ENCODE measurements around the gene ATP9A.

The ATP9A gene

DNA sequence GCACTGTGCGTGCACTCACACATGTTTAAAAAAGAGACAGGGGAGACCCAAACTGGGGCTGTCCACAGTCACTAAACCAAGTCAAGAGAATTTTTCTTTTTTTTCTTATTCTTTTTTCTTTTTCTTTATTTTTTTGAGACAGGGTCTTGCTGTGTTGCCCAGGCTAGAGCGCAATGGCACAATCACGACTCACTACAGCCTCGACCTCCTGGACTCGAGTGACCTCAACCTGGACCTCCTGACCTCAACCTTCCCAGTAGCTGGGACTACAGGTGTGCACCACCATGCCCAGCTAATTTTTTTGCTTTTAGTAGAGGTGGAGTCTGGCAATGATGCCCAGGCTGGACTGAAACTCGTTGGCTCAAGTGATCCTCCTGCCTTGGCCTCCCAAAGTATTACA is 136.2 kb downstream of the ATP9A start:
- no peak overlapping the region for H3K4me3 ChIP-seq (ENCODE audit: low read depth, low read length, poor library complexity, severe bottlenecking)
- no peaks in the 10 kb centered on the region for H4K20me1 ChIP-seq (ENCODE audit: insufficient read depth, low read length)
- TF ChIP-seq, protein P1, sequence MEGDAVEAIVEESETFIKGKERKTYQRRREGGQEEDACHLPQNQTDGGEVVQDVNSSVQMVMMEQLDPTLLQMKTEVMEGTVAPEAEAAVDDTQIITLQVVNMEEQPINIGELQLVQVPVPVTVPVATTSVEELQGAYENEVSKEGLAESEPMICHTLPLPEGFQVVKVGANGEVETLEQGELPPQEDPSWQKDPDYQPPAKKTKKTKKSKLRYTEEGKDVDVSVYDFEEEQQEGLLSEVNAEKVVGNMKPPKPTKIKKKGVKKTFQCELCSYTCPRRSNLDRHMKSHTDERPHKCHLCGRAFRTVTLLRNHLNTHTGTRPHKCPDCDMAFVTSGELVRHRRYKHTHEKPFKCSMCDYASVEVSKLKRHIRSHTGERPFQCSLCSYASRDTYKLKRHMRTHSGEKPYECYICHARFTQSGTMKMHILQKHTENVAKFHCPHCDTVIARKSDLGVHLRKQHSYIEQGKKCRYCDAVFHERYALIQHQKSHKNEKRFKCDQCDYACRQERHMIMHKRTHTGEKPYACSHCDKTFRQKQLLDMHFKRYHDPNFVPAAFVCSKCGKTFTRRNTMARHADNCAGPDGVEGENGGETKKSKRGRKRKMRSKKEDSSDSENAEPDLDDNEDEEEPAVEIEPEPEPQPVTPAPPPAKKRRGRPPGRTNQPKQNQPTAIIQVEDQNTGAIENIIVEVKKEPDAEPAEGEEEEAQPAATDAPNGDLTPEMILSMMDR (IDR thresholded peaks at IDR 0.05; ENCODE audit: low read length): no peak
- no peak for TF ChIP-seq EZH2 (IDR thresholded peaks at IDR 0.05; ENCODE audit: borderline replicate concordance, low read length)
- H3K79me2 ChIP-seq (ENCODE audit: insufficient read depth, low read length): no peaks in the 10 kb centered on the region
- H3K4me2 ChIP-seq (ENCODE audit: low read length): no peak overlapping the region
- no peak overlapping the region for H2AFZ ChIP-seq (ENCODE audit: low read length)
- no peaks in the 10 kb centered on the region for H3K9me3 ChIP-seq (ENCODE audit: low read length)
- no peaks in the 10 kb centered on the region for H3K4me1 ChIP-seq (ENCODE audit: insufficient read depth, low read length, severe bottlenecking)
- no peak overlapping the region for H3K27ac ChIP-seq (ENCODE audit: low read depth, low read length, poor library complexity, severe bottlenecking)
- no peak overlapping the region for H3K9ac ChIP-seq (ENCODE audit: low read length)
- no peaks in the 10 kb centered on the region; the same call in 1 of the 2 replicates for H3K36me3 ChIP-seq (ENCODE audit: insufficient read depth, low read length)
- H3F3A ChIP-seq (ENCODE audit: insufficient read depth, low read length): no peaks in the 10 kb centered on the region
- no peaks in the 10 kb centered on the region for H3K9me2 ChIP-seq (ENCODE audit: low read depth, low read length)
- H3K27me3 ChIP-seq (ENCODE audit: insufficient read depth, low read length): peaks cover 11% of the 10 kb centered on the region; the same call in 1 of the 2 replicates

DNA sequence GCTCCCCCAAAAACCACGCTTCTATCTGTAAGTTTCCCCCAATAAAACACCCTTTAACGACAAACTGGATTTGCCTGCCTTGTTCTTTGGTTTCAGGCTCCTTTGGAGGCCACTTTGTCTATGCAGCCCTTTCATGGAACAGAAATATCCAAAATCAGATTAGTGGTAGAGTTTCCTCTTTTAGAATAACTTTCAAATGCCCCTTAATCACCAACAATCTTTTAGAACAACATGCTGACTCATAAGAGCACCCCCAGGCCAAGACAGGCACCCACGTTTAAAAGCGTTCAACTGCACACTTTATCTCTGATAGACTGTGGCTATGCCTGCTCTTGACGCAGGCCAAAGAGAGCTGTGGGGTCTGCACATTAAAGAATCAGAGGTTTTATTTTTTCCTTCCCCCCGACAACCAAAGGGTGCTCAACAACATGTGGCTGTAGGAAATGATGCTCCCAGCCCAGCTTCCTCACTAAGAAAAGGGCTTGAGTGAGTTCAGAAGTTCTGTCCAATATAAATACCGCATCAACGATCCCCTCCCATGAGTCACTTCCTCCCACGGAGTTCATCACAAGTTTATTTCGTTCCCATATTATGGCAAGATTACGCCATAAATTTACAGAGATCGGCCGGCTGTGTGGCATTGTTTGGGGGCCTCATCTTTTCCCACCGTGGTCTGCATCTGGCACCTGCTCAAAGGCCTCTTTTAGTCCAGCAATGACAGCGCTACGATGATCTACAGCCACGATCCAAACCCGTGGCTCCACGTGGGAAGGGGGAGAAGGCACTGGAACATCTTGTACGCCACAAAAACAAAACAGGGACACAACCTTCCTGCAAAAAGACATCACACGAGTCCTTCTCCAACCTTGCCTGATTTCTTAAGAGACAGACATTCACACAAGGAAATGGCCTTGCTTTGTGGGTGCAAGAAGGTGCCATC is 136.9 kb downstream of the ATP9A start:
- no peaks in the 10 kb centered on the region for H4K20me1 ChIP-seq (ENCODE audit: insufficient read depth, low read length)
- H3K79me2 ChIP-seq (ENCODE audit: insufficient read depth, low read length): no peaks in the 10 kb centered on the region
- H3K27me3 ChIP-seq (ENCODE audit: insufficient read depth, low read length): peaks cover 11% of the 10 kb centered on the region; the same call in 1 of the 2 replicates
- H3K9me2 ChIP-seq (ENCODE audit: low read depth, low read length): no peaks in the 10 kb centered on the region
- no peaks in the 10 kb centered on the region; the same call in 1 of the 2 replicates for H3K36me3 ChIP-seq (ENCODE audit: insufficient read depth, low read length)
- no peak for TF ChIP-seq EZH2 (IDR thresholded peaks at IDR 0.05; ENCODE audit: borderline replicate concordance, low read length)
- TF ChIP-seq, protein P1 (IDR thresholded peaks at IDR 0.05; ENCODE audit: low read length): no peak
- no peak overlapping the region for H3K27ac ChIP-seq (ENCODE audit: low read depth, low read length, poor library complexity, severe bottlenecking)
- H2AFZ ChIP-seq (ENCODE audit: low read length): no peak overlapping the region
- H3K4me1 ChIP-seq (ENCODE audit: insufficient read depth, low read length, severe bottlenecking): no peaks in the 10 kb centered on the region
- no peak overlapping the region for H3K4me3 ChIP-seq (ENCODE audit: low read depth, low read length, poor library complexity, severe bottlenecking)
- H3K9ac ChIP-seq (ENCODE audit: low read length): no peak overlapping the region
- H3K4me2 ChIP-seq (ENCODE audit: low read length): no peak overlapping the region
- no peaks in the 10 kb centered on the region for H3K9me3 ChIP-seq (ENCODE audit: low read length)
- H3F3A ChIP-seq (ENCODE audit: insufficient read depth, low read length): no peaks in the 10 kb centered on the region

DNA sequence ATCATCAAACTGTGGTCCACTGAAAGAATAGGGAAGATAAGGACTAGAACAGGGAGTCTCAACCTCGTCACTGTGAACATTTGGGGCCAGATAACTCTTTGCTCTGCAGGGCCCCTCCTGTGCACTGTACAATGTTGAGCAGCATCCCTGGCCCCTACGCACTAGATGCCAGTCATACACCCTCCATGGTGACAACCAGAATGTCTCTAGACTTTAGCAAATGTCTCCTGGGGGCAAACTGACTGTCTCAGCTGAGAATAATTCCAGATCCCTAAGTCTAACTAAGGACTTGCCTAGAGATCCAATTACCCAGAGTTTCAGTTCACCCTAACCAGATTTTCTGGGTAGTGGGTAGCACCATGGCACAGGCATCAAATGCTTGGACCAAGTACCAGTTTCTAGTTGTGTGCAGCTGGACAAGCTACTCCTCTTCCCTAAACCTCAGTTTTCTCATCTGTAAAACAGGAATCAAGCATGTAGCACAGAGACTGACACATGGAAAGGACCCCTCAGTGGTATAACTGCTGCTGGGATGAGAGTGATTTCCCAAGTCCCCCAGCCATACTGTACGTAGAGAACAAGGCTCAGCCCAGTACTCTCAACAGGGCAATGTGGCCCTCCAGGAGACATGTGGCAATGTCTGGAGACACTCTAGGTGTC is 138.7 kb downstream of the ATP9A start:
- Histone ChIP-seq H3K4me1 (ENCODE audit: insufficient read depth, low read length, severe bottlenecking) (no peaks in the 10 kb centered on the region), H2AFZ (ENCODE audit: low read length) (no peak overlapping the region), H3K9ac (ENCODE audit: low read length) (no peak overlapping the region), H3K27ac (ENCODE audit: low read depth, low read length, poor library complexity, severe bottlenecking) (no peak overlapping the region), H3K4me2 (ENCODE audit: low read length) (no peak overlapping the region), H3F3A (ENCODE audit: insufficient read depth, low read length) (no peaks in the 10 kb centered on the region), H3K36me3 (ENCODE audit: insufficient read depth, low read length) (no peaks in the 10 kb centered on the region; the same call in 1 of the 2 replicates), H4K20me1 (ENCODE audit: insufficient read depth, low read length) (no peaks in the 10 kb centered on the region), H3K4me3 (ENCODE audit: low read depth, low read length, poor library complexity, severe bottlenecking) (no peak overlapping the region), H3K79me2 (ENCODE audit: insufficient read depth, low read length) (no peaks in the 10 kb centered on the region), H3K9me3 (ENCODE audit: low read length) (no peaks in the 10 kb centered on the region), H3K27me3 (ENCODE audit: insufficient read depth, low read length) (peaks cover 11% of the 10 kb centered on the region; the same call in 1 of the 2 replicates), H3K9me2 (ENCODE audit: low read depth, low read length) (no peaks in the 10 kb centered on the region)
- TF ChIP-seq, protein P1 (IDR thresholded peaks at IDR 0.05; ENCODE audit: low read length): no peak
- no peak for TF ChIP-seq EZH2 (IDR thresholded peaks at IDR 0.05; ENCODE audit: borderline replicate concordance, low read length)
